ENCODE results near the gene MDFIC. TPM values are rescaled to one million over a fixed set of nuclear protein-coding genes. Genes with fewer than 3 reads are reported as not detected.
A peak's percentile ranks its signal among the peaks of the same experiment; 100 is the strongest.

MDFIC gene
- total and polyA plus RNA-seq, 2 experiments from 2014 or later: 3.0 to 5.2 TPM

DNA sequence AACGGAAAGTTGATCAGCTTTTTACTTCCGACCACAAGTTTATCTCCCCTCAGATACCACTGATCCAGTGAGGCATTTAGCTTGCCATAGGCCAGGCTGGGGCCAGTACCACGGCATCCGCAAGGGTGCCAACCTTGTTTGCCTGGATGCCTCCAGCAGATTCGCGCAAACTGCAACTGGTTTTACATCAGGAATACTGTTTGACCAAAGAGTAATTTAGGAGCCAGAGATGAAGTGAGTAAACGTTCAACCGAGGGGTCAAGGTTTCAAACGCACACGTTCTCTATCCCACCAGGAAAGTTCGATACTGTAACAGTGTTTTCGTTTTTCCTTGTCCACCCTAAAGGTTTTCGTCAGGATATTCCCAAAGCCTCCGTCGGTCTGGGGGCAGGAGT is 266 bp upstream of the MDFIC start:
- Histone ChIP-seq H3K4me1 (ENCODE audit: insufficient read depth) (peaks cover 11% of the 10 kb centered on the region; the same call in 1 of the 2 replicates), H3K9me2 (ENCODE audit: insufficient read depth) (no peaks in the 10 kb centered on the region), H3K4me3 (peak overlapping the region; percentile 81), H3K4me2 (peak overlapping the region; percentile 84), H3K36me3 (ENCODE audit: insufficient read depth) (no peaks in the 10 kb centered on the region), H4K20me1 (replicated peaks; ENCODE audit: insufficient read depth) (no peaks in the 10 kb centered on the region), H2AFZ (peak overlapping the region; percentile 95), H3F3A (replicated peaks; ENCODE audit: low read depth) (no peaks in the 10 kb centered on the region), H3K27me3 (ENCODE audit: insufficient read depth) (peaks cover 23% of the 10 kb centered on the region), H3K27ac (ENCODE audit: low read depth) (no peak overlapping the region), H3K79me2 (replicated peaks; ENCODE audit: insufficient read depth) (no peaks in the 10 kb centered on the region)
- Mint-ChIP-seq H3K27ac (no peak overlapping the region), H3K4me1 (peaks cover 29% of the 10 kb centered on the region), H3K27me3 (ENCODE audit: insufficient read depth, low read depth, poor library complexity) (peaks cover 2% of the 10 kb centered on the region), H3K36me3 (ENCODE audit: low read depth) (no peaks in the 10 kb centered on the region), H3K9me3 (no peaks in the 10 kb centered on the region), H3K4me3 (peak overlapping the region; percentile 88)
- DNase-seq (ENCODE audit: low spot score): peak; percentile 64
- ATAC-seq: peak; percentile 61
- TF ChIP-seq, protein P1, sequence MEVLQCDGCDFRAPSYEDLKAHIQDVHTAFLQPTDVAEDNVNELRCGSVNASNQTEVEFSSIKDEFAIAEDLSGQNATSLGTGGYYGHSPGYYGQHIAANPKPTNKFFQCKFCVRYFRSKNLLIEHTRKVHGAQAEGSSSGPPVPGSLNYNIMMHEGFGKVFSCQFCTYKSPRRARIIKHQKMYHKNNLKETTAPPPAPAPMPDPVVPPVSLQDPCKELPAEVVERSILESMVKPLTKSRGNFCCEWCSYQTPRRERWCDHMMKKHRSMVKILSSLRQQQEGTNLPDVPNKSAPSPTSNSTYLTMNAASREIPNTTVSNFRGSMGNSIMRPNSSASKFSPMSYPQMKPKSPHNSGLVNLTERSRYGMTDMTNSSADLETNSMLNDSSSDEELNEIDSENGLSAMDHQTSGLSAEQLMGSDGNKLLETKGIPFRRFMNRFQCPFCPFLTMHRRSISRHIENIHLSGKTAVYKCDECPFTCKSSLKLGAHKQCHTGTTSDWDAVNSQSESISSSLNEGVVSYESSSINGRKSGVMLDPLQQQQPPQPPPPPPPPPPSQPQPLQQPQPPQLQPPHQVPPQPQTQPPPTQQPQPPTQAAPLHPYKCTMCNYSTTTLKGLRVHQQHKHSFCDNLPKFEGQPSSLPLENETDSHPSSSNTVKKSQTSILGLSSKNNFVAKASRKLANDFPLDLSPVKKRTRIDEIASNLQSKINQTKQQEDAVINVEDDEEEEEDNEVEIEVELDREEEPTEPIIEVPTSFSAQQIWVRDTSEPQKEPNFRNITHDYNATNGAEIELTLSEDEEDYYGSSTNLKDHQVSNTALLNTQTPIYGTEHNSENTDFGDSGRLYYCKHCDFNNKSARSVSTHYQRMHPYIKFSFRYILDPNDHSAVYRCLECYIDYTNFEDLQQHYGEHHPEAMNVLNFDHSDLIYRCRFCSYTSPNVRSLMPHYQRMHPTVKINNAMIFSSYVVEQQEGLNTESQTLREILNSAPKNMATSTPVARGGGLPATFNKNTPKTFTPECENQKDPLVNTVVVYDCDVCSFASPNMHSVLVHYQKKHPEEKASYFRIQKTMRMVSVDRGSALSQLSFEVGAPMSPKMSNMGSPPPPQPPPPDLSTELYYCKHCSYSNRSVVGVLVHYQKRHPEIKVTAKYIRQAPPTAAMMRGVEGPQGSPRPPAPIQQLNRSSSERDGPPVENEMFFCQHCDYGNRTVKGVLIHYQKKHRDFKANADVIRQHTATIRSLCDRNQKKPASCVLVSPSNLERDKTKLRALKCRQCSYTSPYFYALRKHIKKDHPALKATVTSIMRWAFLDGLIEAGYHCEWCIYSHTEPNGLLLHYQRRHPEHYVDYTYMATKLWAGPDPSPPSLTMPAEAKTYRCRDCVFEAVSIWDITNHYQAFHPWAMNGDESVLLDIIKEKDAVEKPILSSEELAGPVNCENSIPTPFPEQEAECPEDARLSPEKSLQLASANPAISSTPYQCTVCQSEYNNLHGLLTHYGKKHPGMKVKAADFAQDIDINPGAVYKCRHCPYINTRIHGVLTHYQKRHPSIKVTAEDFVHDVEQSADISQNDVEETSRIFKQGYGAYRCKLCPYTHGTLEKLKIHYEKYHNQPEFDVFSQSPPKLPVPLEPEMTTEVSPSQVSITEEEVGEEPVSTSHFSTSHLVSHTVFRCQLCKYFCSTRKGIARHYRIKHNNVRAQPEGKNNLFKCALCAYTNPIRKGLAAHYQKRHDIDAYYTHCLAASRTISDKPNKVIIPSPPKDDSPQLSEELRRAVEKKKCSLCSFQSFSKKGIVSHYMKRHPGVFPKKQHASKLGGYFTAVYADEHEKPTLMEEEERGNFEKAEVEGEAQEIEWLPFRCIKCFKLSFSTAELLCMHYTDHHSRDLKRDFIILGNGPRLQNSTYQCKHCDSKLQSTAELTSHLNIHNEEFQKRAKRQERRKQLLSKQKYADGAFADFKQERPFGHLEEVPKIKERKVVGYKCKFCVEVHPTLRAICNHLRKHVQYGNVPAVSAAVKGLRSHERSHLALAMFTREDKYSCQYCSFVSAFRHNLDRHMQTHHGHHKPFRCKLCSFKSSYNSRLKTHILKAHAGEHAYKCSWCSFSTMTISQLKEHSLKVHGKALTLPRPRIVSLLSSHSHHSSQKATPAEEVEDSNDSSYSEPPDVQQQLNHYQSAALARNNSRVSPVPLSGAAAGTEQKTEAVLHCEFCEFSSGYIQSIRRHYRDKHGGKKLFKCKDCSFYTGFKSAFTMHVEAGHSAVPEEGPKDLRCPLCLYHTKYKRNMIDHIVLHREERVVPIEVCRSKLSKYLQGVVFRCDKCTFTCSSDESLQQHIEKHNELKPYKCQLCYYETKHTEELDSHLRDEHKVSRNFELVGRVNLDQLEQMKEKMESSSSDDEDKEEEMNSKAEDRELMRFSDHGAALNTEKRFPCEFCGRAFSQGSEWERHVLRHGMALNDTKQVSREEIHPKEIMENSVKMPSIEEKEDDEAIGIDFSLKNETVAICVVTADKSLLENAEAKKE (CRISPR knock-in tag; IDR thresholded peaks at IDR 0.05): no peak
- TF ChIP-seq NANOG (IDR thresholded peaks at IDR 0.05; ENCODE audit: borderline replicate concordance): no peak
- TF ChIP-seq ZNF331 (CRISPR knock-in tag; IDR thresholded peaks at IDR 0.05; ENCODE audit: low read depth): no peak
- TF ChIP-seq, protein P2, sequence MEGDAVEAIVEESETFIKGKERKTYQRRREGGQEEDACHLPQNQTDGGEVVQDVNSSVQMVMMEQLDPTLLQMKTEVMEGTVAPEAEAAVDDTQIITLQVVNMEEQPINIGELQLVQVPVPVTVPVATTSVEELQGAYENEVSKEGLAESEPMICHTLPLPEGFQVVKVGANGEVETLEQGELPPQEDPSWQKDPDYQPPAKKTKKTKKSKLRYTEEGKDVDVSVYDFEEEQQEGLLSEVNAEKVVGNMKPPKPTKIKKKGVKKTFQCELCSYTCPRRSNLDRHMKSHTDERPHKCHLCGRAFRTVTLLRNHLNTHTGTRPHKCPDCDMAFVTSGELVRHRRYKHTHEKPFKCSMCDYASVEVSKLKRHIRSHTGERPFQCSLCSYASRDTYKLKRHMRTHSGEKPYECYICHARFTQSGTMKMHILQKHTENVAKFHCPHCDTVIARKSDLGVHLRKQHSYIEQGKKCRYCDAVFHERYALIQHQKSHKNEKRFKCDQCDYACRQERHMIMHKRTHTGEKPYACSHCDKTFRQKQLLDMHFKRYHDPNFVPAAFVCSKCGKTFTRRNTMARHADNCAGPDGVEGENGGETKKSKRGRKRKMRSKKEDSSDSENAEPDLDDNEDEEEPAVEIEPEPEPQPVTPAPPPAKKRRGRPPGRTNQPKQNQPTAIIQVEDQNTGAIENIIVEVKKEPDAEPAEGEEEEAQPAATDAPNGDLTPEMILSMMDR (conservative IDR thresholded peaks at IDR 0.05; ENCODE audit: low read depth in 2 of 2): no peak
- TF ChIP-seq POLR2AphosphoS5 (IDR thresholded peaks at IDR 0.05; ENCODE audit: low read depth): no peak
- TF ChIP-seq EZH2 (IDR thresholded peaks at IDR 0.05; ENCODE audit: low read depth, unreplicated experiment): no peak
- no peak for TF ChIP-seq JUNB (IDR thresholded peaks at IDR 0.05; ENCODE audit: unreplicated experiment)
- TF ChIP-seq, protein P3, sequence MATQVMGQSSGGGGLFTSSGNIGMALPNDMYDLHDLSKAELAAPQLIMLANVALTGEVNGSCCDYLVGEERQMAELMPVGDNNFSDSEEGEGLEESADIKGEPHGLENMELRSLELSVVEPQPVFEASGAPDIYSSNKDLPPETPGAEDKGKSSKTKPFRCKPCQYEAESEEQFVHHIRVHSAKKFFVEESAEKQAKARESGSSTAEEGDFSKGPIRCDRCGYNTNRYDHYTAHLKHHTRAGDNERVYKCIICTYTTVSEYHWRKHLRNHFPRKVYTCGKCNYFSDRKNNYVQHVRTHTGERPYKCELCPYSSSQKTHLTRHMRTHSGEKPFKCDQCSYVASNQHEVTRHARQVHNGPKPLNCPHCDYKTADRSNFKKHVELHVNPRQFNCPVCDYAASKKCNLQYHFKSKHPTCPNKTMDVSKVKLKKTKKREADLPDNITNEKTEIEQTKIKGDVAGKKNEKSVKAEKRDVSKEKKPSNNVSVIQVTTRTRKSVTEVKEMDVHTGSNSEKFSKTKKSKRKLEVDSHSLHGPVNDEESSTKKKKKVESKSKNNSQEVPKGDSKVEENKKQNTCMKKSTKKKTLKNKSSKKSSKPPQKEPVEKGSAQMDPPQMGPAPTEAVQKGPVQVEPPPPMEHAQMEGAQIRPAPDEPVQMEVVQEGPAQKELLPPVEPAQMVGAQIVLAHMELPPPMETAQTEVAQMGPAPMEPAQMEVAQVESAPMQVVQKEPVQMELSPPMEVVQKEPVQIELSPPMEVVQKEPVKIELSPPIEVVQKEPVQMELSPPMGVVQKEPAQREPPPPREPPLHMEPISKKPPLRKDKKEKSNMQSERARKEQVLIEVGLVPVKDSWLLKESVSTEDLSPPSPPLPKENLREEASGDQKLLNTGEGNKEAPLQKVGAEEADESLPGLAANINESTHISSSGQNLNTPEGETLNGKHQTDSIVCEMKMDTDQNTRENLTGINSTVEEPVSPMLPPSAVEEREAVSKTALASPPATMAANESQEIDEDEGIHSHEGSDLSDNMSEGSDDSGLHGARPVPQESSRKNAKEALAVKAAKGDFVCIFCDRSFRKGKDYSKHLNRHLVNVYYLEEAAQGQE (IDR thresholded peaks at IDR 0.05; ENCODE audit: unreplicated experiment): no peak
- TF ChIP-seq EZH2phosphoT487 (IDR thresholded peaks at IDR 0.05; ENCODE audit: unreplicated experiment): no peak
- no peak for TF ChIP-seq STAT1 (IDR thresholded peaks at IDR 0.05; ENCODE audit: unreplicated experiment)
- no peak for TF ChIP-seq CREB1 (CRISPR knock-in tag; IDR thresholded peaks at IDR 0.05; ENCODE audit: low read depth)
- no peak for TF ChIP-seq ETS1 (IDR thresholded peaks at IDR 0.05)
- TF ChIP-seq ZNF114 (CRISPR knock-in tag; IDR thresholded peaks at IDR 0.05): no peak
